Subcutaneous abdominal adipose tissue (tissue), 5 donors: Measurements from ENCODE around the gene CLEC11A.
"Not testable (repeated sequence)": the region's sequence is repeated elsewhere in the genome, so short reads cannot be mapped to it uniquely, and the experiment has no call there.

Experiments used
- H3K27ac ChIP-seq: one replicate; pipeline ENCODE4 v1.7.0; 2013; ENCODE audit warnings: low read depth, mild to moderate bottlenecking, inconsistent platforms, low read length, moderate library complexity
- H3K27me3 ChIP-seq, 5 donors: one replicate each; pipeline ENCODE4 v1.7.0; 2013; ENCODE audit warnings: low read length in 5 of 5, inconsistent platforms in 1 of 5; ENCODE audit not compliant: control insufficient read depth in 5 of 5, insufficient read depth in 4 of 5
- H3K36me3 ChIP-seq, 5 donors: one replicate each; pipeline ENCODE4 v1.7.0; 2013; ENCODE audit warnings: low read length in 5 of 5; ENCODE audit not compliant: control insufficient read depth in 5 of 5, insufficient read depth in 5 of 5
- H3K4me1 ChIP-seq, 5 donors: one replicate each; pipeline ENCODE4 v1.7.0; 2013; ENCODE audit warnings: low read length in 5 of 5, mild to moderate bottlenecking in 3 of 5, moderate library complexity in 1 of 5; ENCODE audit not compliant: control insufficient read depth in 5 of 5, insufficient read depth in 5 of 5
- H3K4me3 ChIP-seq, 5 donors: one replicate each; pipeline ENCODE4 v1.7.0; 2013; ENCODE audit warnings: low read length in 5 of 5, low read depth in 1 of 5
- H3K9ac ChIP-seq, 5 donors: one replicate each; pipeline ENCODE4 v1.7.0; 2013; ENCODE audit warnings: low read length in 5 of 5, mild to moderate bottlenecking in 4 of 5, moderate library complexity in 3 of 5
- H3K9me3 ChIP-seq, 5 donors: one replicate each; pipeline ENCODE4 v1.7.0; 2013; ENCODE audit warnings: low read length in 5 of 5; ENCODE audit not compliant: control insufficient read depth in 5 of 5
- donor health status: healthy.
- donor health status: healthy.
- donor health status: healthy.
- donor health status: healthy.
- donor health status: healthy.

CLEC11A gene

DNA sequence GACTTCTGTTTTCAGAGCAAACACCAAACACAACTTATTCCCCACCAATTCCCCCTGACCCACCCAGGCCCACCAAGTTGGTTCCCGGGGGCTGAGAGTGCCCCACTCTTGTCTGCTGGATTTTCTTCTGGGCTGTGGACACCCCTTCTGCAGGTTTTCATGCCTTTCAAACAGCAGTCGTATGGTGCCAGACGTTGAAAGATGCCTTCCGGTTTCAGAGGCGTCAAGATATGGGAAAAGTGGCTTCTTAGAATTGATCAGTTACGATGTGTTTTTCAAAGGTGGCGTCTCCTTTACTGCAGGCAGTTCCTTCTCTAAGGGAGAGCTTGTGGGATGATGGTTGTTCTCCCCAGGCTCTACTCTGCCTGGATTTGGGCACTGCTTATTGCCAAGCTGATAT, 12.7 kb downstream of the CLEC11A start:
- Histone ChIP-seq H3K27me3 (peaks cover 7 to 33% (median 18%) of the 10 kb centered on the region in 5 donors), H3K9me3 (no peaks in the 10 kb centered on the region)

GRCh38 chr19:50736338-50736737, 13.2 kb downstream of the CLEC11A start:
- peaks cover 11 to 38% (median 21%) of the 10 kb centered on the region in 5 donors for H3K27me3 ChIP-seq
- H3K27ac ChIP-seq, result no peak overlapping the region
- H3K36me3 ChIP-seq, result no peaks in the 10 kb centered on the region
- no peak overlapping the region for H3K9ac ChIP-seq
- H3K4me1 ChIP-seq, result no peaks in the 10 kb centered on the region
- H3K4me3 ChIP-seq, result no peak overlapping the region
- H3K9me3 ChIP-seq, result no peaks in the 10 kb centered on the region

More for the DNA sequence above, 12.7 kb downstream of the CLEC11A start:
- no peak overlapping the region for H3K27ac ChIP-seq
- H3K9ac ChIP-seq, result no peak overlapping the region
- H3K36me3 ChIP-seq, result no peaks in the 10 kb centered on the region
- no peaks in the 10 kb centered on the region for H3K4me1 ChIP-seq
- no peak overlapping the region for H3K4me3 ChIP-seq

DNA sequence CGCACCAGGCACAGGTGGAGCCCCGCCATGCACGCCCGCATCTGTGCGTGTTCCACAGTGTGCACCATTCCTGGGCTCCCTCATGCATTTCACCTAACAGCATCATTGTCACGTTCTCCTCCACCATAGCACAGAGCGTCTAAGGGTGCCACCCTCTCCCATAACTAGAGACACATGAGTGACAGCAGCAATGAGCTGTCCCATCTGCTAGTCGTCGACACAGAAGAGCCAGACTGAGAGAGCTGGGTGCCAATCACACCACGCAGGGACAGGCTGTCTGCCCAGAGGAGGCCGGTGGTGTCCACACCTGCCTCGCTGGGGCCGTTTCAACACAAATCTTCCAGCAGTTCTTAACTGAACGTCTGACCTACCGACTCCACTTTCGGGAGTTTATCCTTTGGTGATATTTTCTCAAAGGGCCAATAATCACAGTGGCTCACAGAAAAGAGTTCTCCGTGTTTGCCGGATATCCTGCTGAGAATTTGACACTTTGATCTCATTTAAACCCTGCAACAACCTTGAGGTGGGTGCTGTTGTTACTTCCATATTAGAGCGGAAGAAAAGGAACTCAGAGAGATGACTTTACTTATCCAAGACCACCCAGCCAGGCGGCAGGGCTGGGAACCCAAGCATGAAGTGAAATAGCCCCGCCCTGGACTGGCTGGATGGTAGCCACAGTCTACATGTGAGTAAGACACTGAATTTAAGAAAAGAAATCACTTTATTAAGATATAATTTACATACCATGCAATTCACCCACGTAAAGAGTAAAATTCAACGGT, 16.2 kb downstream of the CLEC11A start:
- no peak overlapping the region for H3K27ac ChIP-seq
- H3K9ac ChIP-seq, result no peak overlapping the region
- no peak overlapping the region for H3K4me3 ChIP-seq
- H3K27me3 ChIP-seq, result peaks cover 17 to 45% (median 25%) of the 10 kb centered on the region in 5 donors
- no peaks in the 10 kb centered on the region for H3K36me3 ChIP-seq
- no peaks in the 10 kb centered on the region for H3K4me1 ChIP-seq
- H3K9me3 ChIP-seq, result no peaks in the 10 kb centered on the region

GRCh38 chr19:50739914-50740426, 16.8 kb downstream of the CLEC11A start:
- Histone ChIP-seq H3K36me3 (no peaks in the 10 kb centered on the region), H3K27ac (no peak overlapping the region), H3K4me3 (no peak overlapping the region), H3K4me1 (no peaks in the 10 kb centered on the region), H3K9ac (no peak overlapping the region), H3K27me3 (peaks cover 17 to 43% (median 25%) of the 10 kb centered on the region in 5 donors), H3K9me3 (no peaks in the 10 kb centered on the region)

- H3K36me3 ChIP-seq, result no peaks in the 10 kb centered on the region
- H3K9me3 ChIP-seq, result no peaks in the 10 kb centered on the region
- no peak overlapping the region for H3K27ac ChIP-seq
- H3K4me3 ChIP-seq, result no peak overlapping the region
- H3K9ac ChIP-seq, result no peak overlapping the region
- peaks cover 17 to 37% (median 24%) of the 10 kb centered on the region in 5 donors for H3K27me3 ChIP-seq
- H3K4me1 ChIP-seq, result no peaks in the 10 kb centered on the region
Observed at GRCh38 chr19:50741179-50741933, 18.2 kb downstream of the CLEC11A start.

DNA sequence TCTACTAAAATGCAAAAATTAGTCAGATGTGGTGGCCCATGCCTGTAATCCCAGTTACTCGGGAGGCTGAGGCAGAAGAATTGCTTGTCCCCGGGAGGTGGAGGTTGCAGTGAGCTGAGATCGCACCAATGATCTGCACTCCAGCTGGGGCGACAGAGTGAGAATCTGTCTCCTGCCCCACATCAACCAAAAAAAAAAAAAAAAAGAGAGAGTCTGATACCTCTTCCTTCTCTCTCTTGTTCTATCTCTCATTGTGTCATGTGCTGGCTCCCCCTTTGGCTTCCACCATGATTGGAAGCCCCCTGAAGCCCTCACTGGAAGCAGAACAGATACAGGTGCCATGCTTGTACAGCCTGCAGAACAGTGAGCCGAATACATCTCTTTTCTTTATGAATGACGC, 20.4 kb downstream of the CLEC11A start:
- no peaks in the 10 kb centered on the region for H3K4me1 ChIP-seq
- no peak overlapping the region for H3K27ac ChIP-seq
- H3K36me3 ChIP-seq, result no peaks in the 10 kb centered on the region
- H3K9ac ChIP-seq, result no peak overlapping the region
- no peak overlapping the region for H3K4me3 ChIP-seq
- no peaks in the 10 kb centered on the region for H3K9me3 ChIP-seq
- H3K27me3 ChIP-seq, result peaks cover 17 to 30% (median 24%) of the 10 kb centered on the region in 5 donors

DNA sequence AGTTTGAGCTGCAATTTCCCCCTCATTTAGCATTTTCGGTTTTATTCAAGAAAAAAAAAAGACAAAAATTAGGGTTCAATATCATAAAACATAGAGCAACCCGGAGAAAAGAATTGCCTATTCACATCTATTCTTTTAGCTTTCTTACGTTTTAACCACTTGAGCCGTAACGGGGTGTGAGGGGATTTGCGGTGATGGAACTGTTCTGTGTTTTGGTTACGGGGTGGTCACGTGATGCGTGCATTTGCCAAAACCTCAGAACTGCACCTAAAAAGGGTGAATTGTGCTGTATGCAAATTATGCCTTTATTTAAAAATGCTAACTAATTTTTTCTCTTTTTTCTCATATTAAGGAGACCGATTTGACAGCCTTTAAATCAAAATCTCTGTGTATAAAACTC, 22.1 kb downstream of the CLEC11A start:
- Histone ChIP-seq H3K27ac (no peak overlapping the region), H3K9ac (no peak overlapping the region), H3K4me3 (no peak overlapping the region), H3K27me3 (peaks cover 12 to 18% (median 12%) of the 10 kb centered on the region in 5 donors), H3K9me3 (no peaks in the 10 kb centered on the region), H3K4me1 (no peaks in the 10 kb centered on the region), H3K36me3 (no peaks in the 10 kb centered on the region)

DNA sequence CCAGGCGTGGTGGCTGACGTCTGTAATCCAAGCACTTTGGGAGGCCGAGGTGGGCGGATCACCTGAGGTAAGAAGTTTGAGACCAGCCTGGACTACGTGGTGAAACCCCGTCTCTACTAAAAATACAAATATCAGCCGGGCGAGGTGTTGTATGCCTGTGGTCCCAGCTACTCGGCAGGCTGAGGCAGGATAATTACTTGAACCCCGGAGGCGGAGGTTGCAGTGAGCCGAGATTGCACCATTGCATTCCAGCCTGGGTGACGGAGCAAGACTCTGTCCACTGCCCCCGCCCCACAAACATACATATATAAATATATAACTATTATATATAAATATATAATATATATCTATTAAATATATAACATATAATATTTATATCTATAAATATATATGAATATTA, 24.0 kb downstream of the CLEC11A start:
- not testable (repeated sequence) for H3K4me3 ChIP-seq, H3K27ac ChIP-seq, H3K9ac ChIP-seq, H3K27me3 ChIP-seq, H3K36me3 ChIP-seq, H3K4me1 ChIP-seq, H3K9me3 ChIP-seq

GRCh38 chr19:50749490-50749889, 26.3 kb downstream of the CLEC11A start:
- no peaks in the 10 kb centered on the region for H3K9me3 ChIP-seq
- no peaks in the 10 kb centered on the region for H3K4me1 ChIP-seq
- no peaks in the 10 kb centered on the region for H3K36me3 ChIP-seq
- H3K27ac ChIP-seq, result no peak overlapping the region
- no peak overlapping the region for H3K4me3 ChIP-seq
- no peak overlapping the region for H3K9ac ChIP-seq
- H3K27me3 ChIP-seq, result peaks cover 0 to 5% (median 0%) of the 10 kb centered on the region in 5 donors

GRCh38 chr19:50750010-50750409, 26.8 kb downstream of the CLEC11A start:
- no peak overlapping the region for H3K4me3 ChIP-seq
- no peaks in the 10 kb centered on the region for H3K4me1 ChIP-seq
- H3K27ac ChIP-seq, result no peak overlapping the region
- H3K9me3 ChIP-seq, result no peaks in the 10 kb centered on the region
- H3K27me3 ChIP-seq, result peaks cover 0 to 5% (median 0%) of the 10 kb centered on the region in 5 donors
- H3K36me3 ChIP-seq, result no peaks in the 10 kb centered on the region
- no peak overlapping the region for H3K9ac ChIP-seq
